Measurements from ENCODE around the gene PRKG1.

DNA sequence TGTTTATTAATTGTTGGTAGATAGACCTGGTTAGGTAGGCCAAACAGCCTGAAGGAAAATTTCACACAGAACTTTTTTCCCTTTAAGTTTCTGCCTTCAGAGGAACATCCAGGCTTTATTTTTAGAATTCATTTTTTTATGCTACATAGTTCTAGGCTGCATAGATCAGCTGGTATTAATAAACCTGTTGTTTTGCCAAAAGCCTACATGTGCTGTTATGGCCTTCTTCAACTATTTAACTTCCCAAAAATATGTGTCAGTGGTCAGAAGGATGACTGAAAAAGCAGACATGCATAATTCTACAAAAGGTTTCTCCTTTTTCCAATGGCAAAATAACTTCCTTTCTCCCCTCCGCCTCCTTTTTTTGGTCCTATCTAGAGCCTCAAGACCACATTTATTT lies 936.8 kb downstream of the PRKG1 start:
- TF ChIP-seq POLR2AphosphoS5 (IDR thresholded peaks at IDR 0.05; ENCODE audit: low read depth, low read length): no peak
- TF ChIP-seq TAF1 (IDR thresholded peaks at IDR 0.05; ENCODE audit: borderline replicate concordance, low read depth, low read length): no peak
- no peak for TF ChIP-seq POLR2A (IDR thresholded peaks at IDR 0.05; ENCODE audit: low read depth, low read length)
